ENCODE results near the gene GFRAL.
"Not testable (repeated sequence)": the region's sequence is repeated elsewhere in the genome, so short reads cannot be mapped to it uniquely, and the experiment has no call there.

Gene GFRAL, protein sequence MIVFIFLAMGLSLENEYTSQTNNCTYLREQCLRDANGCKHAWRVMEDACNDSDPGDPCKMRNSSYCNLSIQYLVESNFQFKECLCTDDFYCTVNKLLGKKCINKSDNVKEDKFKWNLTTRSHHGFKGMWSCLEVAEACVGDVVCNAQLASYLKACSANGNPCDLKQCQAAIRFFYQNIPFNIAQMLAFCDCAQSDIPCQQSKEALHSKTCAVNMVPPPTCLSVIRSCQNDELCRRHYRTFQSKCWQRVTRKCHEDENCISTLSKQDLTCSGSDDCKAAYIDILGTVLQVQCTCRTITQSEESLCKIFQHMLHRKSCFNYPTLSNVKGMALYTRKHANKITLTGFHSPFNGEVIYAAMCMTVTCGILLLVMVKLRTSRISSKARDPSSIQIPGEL

GRCh38 chr6:55327169-55327568, at the start of gene GFRAL:
GFRAL (plus strand) TSS chr6:55327469; CDS start chr6:55327555, 86 bp downstream.
- DNase-seq (ENCODE audit: low spot score) = no peak

DNA sequence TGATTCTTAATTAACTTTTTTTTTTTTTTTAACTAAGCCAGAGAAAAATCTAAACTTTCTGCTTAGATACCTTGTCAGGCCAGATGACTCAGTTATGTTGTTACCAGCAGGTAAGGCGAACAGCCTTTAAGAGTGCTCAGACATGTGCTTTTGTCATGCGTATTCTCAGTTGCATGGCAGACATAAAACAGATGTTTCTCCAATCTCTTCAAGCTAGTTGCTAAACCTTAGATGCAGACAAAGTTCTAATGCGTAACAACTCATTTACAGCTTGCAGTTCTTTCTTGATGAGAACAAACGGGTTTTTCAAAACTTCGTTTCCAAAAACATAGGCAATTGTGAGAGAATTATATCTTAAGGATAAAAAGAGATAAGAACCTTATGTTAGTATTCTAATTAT, 49.6 kb upstream of the GFRAL start:
- no peak for DNase-seq (ENCODE audit: low spot score)

- DNase-seq (ENCODE audit: low spot score) = no peak
Measured at GRCh38 chr6:55281215-55281614, 46.1 kb upstream of the GFRAL start.

GRCh38 chr6:55282115-55282514, 45.2 kb upstream of the GFRAL start:
- no peak for DNase-seq (ENCODE audit: low spot score)

GRCh38 chr6:55286824-55287223, 40.4 kb upstream of the GFRAL start:
- no peak for DNase-seq (ENCODE audit: low spot score)

DNA sequence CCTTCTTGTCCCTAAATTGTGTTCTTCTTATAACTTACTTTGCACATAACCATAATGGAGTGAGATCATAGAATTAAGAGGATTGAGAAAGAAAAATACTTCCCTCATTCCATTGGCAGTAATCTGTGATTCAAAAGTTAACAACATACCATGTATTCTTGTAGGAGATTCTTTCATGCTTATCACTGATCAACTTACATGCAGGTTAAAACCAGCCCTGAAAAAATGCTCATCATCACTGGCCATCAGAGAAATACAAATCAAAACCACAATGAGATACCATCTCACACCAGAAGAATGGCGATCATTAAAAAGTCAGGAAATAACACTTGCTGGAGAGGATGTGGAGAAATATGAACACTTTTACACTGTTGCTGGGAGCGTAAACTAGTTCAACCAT, 36.5 kb upstream of the GFRAL start:
- DNase-seq (ENCODE audit: low spot score) = no peak

DNA sequence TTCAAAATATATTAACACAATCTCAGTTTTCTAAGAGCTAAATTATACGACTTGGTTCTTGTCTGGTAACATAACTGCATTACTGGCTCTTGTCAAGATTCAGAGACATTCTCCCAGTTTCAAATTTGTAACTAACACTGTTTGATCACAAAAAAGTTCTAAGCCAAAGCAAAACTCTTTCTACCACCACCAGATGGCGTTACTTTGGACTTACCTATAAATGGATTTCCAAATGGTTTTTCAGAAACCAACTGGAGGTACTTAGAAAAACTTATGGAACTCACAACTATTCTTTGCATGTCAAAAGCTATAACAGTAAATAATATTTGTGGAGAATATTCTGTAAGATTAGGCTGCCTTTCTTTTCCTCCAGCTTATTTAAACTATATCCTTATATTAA, 34.2 kb upstream of the GFRAL start:
- no peak for DNase-seq (ENCODE audit: low spot score)

GRCh38 chr6:55297214-55297613, 30.1 kb upstream of the GFRAL start:
- not testable (repeated sequence) for DNase-seq (ENCODE audit: low spot score)

DNA sequence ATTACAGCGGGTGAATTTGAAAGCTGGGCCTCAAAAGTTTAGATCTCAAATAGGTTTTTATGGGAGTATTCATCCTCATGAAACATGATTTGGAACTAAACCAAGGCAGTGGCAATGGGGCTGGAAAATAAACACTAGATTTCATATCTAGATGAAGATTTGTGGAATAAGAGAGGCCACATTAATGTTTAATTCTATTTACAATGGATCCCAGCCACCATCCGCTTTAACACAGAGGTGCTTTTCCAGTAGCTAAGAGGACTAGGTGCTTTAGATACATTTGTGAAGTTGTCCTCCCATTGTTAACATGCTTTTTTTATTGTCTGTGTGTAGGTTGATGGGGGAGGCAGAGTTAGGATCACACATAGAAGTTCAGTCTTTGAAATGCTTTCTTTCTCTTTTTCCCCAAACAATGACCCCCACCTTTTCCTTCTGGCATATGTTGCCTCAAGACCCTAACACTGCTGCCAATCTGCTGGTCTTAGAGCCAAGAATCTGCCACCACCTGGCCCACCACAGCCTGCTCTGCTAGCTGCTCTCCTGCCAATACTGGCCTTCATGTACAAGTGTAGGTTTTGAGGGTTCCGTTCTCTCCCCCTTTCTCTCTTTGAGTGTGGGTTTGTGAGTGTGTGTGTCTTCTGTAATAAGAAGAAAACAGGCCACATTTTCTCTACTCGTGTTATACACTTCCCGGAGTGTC, 27.8 kb upstream of the GFRAL start:
- no peak for DNase-seq (ENCODE audit: low spot score)

GRCh38 chr6:55304747-55305146, 22.5 kb upstream of the GFRAL start:
- DNase-seq (ENCODE audit: low spot score) = no peak

- no peak for DNase-seq (ENCODE audit: low spot score)
Measured at GRCh38 chr6:55319961-55320695, 7.1 kb upstream of the GFRAL start.

GRCh38 chr6:55320696-55321086, 6.6 kb upstream of the GFRAL start:
- DNase-seq (ENCODE audit: low spot score) = no peak

GRCh38 chr6:55377150-55377549, 49.9 kb downstream of the GFRAL start:
- no peak for DNase-seq (ENCODE audit: low spot score)

DNA sequence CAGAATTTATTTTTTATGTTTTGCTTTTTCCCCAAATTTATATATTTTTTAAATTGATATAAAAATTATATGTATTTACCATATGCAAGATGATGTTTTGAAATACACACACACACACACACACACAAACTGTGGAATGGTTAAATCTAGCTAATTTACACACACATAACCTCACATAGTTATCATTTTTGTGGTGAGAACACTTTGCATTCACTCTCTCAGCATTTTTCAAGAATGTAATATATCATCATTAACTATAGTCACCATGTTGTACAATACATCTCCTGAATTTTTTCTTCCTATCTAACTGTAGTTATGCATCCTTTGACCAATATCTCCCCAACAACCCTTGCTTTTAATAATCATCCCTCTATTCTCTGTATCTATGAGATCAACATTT, 52.2 kb downstream of the GFRAL start:
- no peak for DNase-seq (ENCODE audit: low spot score)

DNA sequence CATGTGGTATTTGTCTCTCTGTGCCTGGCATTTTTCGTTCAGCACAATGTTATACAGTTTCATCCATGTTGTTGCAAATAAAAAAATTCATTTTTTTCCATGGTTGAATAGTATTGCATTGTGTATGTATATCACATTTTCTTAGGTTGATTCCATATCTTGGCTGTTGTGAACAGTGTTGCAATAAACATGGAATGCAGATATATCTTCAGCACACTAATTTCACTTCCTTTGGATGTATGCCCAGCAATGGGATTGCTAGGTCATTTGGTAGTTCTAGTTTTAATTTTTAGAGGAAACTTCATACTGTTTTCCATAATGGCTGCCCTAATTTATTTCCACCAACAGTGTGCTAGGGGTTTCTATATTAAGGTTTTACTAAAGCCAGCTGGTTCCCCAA, 52.6 kb downstream of the GFRAL start:
- no peak for DNase-seq (ENCODE audit: low spot score)

GRCh38 chr6:55388211-55388610, 60.9 kb downstream of the GFRAL start:
- no peak for DNase-seq (ENCODE audit: low spot score)

DNA sequence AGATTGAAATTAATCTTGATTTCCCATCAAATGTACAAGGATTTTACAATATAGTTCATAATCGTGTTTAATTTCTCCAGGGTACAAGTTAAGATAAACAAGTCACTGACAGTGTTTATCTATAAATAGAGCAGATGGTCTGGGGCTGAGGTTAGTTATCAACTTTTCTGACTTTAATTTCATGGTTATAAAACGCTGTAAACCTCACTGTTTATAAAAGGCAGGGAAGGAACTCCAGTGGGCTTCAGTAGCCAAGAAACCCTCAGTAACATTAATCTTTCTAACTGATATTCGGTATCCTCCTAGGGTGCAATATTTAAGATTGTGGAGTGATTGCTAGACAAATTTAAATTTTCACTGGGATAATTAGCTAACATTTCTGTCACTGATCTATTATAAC, 68.6 kb downstream of the GFRAL start:
- no peak for DNase-seq (ENCODE audit: low spot score)

GRCh38 chr6:55397986-55398385, 70.7 kb downstream of the GFRAL start:
- no peak for DNase-seq (ENCODE audit: low spot score)

- no peak for DNase-seq (ENCODE audit: low spot score)
Measured at GRCh38 chr6:55399351-55399750, 72.1 kb downstream of the GFRAL start.

GRCh38 chr6:55405474-55406235, 78.4 kb downstream of the GFRAL start:
- no peak for DNase-seq (ENCODE audit: low spot score)

DNA sequence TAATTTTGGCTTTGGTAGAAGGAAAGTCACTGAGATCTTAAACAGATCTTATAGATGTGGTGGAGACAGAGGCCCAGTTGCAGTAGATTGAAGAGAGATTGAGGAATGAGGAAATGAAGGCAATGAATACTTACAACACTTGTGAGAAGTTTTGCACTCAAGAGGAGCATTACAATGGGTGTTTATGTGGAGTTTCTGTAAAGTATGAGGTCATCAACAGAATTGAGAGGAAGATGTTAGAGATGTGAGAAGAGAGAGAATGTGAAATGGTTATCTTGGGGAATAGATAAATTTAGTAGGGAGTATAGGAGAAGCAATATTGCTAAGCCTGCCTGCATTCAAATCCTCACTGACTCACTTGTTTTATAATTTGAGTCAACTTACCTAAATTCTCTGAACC, 83.4 kb downstream of the GFRAL start:
- DNase-seq (ENCODE audit: low spot score) = no peak

GRCh38 chr6:55423933-55424332, 96.7 kb downstream of the GFRAL start:
- no peak for DNase-seq (ENCODE audit: low spot score)

All from pons (tissue), 1 donor.